GM08714 (cell line): ENCODE results near the gene NUDT16L1.
A peak's percentile ranks its signal among the peaks of the same experiment; 100 is the strongest.
"Not testable (repeated sequence)": the region's sequence is repeated elsewhere in the genome, so short reads cannot be mapped to it uniquely, and the experiment has no call there.

ENCODE experiments used
- H3K4me3 ChIP-seq: fragments of 200-500 bp; sonication (Bioruptor generic); 2 replicates; pipeline ENCODE4 v1.5.1; 2014; ENCODE audit warnings: mild to moderate bottlenecking, low read length, inconsistent platforms
- ZNF274 ChIP-seq: IDR thresholded peaks from 2 replicates; pipeline ENCODE4 v1.6.1; 2012; ENCODE audit warnings: mild to moderate bottlenecking, low read depth, low read length

The NUDT16L1 gene

DNA sequence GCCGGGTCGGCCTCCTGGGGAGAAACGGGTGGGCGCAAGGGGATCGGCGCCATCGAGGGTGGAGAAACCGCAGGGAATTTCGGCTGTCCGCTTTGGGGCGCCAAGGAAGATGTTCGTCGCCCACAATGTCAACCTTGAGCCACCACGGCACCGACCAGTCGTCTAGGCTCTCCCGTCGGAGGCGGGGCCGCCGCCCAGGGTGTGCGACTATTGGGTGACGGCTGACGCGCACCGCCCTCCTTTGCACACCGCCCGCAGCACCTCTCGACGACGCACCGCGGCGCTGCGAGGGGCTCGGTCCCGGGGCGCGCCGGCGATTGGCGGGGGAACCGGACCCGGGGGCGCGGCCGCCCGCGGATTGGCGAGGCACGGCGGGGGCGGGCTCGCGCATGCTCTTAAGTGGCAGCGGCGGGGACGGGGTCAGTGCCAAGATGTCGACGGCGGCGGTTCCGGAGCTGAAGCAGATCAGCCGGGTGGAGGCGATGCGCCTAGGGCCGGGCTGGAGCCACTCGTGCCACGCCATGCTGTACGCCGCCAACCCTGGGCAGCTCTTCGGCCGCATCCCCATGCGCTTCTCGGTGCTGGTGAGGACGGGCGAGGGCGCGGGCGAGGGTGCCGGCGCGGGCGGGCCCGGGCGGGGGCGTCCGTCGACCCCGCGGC lies at the start of gene NUDT16L1:
NUDT16L1 (plus strand) TSS at position 267 of the 660 bp plus-strand sequence; CDS start at position 432, 165 bp downstream.
- H3K4me3 ChIP-seq, result peak within 1 kb of the TSS; percentile 91
- no peak for TF ChIP-seq ZNF274

DNA sequence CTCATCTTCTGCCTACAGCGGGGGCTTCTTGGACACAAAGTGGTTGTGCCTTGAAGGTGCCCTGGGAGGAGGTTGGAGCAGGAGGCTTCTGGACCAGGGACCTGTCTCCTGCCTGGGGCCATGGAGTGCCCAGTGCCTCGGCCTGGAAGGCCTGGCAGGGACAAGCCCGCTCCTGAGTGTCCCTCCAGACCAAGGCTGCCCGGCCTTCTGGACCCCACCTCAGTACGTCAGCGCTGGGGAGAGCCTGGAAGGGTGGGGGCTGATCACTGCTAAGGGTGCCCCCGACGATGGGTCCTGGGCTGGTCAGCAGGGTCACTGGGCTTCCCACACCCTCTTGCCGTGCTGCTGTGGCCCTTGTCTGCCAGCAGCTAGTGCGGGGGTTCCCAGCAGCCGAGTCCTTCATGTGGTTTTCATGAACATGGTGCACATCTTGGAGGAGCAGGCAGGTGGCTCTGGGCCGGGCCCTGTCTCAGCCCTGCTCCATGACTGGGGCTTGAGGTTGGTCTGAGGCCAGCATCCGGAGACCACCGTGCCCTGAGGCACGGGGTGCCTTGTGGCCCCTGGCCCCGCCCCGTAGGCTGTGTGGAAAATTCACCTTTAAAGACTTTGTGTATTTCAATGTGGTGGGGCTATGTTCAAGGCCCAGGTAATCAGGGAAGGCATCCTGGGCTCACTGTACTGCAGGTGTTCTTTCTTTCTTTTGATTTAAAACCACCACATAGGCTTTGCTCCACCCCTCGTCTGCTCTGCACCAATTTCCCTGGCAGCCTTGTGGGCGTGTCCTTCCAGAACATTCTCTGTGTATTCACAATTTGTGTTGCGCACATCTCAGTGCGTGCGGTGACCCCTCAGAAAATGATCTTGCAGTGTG lies 46.4 kb upstream of the NUDT16L1 start:
- no peak for TF ChIP-seq ZNF274
- no peak overlapping the region for H3K4me3 ChIP-seq

DNA sequence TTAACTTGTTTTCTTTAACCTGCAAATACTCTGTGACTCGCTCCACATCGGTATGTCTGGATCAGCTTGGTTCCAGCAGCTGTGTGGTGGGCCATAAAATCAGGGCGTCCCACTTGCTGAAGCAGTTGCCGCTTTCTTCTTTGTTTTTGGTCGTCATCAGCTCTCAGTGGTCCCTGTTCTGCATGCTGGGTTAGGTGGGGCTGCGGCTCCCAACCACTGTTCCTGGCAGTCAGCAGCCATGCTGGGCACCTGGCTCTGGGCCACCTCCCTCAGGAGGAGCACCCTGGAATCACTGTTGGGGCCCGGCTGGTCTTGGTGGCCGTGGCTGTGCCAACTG lies 45.8 kb upstream of the NUDT16L1 start:
- H3K4me3 ChIP-seq, result no peak overlapping the region
- TF ChIP-seq ZNF274, result no peak

DNA sequence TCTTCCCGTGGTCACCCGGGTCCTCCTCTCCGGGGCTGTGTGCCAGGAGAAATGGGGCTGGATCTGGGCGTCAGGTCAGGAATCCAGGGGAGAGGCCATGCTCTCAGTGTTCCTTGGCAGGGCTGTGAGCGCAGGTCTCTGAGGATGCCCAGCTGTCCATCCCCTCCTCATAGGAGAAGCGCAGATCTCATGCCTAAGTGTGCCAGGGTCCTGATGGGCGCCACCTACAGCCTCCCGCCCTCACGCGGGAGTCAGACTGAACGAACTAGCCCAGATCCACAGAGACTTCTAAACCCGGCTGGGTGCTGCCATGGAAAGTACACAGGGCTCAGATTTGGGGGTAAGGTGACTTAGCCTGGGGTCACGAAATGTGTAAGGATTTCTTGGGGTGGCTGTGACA lies 44.4 kb upstream of the NUDT16L1 start:
- TF ChIP-seq ZNF274, result no peak
- H3K4me3 ChIP-seq, result no peak overlapping the region

DNA sequence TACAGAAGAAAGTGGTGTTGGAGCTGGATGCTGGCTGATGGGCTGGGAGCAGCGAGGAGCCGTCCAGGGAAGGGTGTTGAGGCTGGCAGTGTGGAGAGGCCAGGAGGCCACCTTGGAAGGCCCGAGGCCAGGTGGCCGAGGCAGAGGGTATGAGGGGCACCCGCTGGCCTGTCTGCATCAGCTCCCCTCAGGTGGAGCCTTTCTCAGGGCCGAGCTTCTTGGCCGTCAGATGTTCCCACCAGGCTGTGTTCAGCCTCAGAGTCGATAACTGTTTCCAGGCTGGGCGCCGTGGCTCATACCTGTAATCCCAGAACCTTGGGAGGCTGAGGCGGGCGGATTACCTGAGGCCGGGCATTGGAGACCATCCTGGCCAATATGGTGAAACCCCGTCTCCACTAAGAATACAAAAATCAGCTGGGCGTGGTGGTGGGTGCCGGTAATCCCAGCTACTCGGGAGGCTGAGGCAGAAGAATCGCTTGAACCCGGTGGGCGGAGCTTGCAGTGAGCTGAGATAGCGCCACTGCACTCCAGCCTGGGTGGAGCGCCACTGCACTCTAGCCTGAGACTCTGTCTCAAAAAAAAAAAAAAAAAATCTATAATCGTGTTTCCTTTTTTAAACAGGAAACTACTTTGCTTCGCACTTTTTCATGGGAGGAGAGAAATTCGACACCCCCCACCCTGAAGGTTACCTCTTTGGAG lies 43.5 kb upstream of the NUDT16L1 start:
- no peak for TF ChIP-seq ZNF274
- no peak overlapping the region for H3K4me3 ChIP-seq

DNA sequence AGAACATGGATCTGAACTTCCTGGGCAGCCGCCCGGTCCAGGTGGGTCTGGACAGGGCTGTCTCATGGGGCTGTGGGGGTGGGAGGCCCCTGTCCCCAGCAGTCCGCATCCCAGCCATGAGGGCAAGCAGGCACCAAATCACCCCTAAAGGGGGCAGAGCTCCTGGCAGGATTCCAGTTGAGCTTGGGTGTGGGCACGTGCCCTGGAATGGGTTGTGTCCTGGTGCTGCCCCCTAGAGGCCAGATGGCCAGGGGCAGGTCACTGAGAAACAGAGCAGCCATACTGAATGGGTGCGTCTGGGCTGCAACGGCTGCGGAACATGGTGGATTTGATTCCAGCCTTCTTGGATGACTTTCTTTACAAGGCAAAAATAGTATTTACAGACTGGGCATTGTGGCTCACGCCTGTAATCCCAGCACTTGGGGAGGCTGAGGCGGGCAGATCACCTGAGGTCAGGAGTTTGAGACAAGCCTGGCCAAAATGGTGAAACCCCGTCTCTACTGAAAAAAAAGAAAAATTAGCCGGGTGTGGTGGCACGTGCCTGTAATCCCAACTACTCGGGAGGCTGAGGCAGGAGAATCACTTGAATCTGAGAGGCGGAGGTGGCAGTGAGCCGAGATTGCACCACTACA lies 42.8 kb upstream of the NUDT16L1 start:
- not testable (repeated sequence) for H3K4me3 ChIP-seq

DNA sequence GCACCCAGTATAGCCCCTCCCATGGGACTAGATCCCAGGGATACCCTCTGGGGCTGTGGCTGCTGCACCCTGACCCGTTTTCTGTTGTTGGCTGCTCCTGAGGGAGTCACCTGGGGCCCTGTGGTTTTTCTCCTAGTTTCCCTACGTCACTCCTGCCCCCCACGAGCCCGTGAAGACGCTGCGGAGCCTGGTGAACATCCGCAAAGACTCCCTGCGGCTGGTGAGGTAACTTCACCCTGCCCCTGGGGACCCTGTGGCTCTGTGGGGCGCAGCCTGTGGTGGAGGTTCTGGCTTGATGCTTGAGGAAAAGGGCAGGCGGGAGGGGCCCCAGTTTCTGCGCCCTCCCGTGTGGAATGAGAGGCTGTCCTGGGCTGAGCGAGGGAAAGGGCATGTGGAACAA lies 41.5 kb upstream of the NUDT16L1 start:
- no peak overlapping the region for H3K4me3 ChIP-seq
- no peak for TF ChIP-seq ZNF274

DNA sequence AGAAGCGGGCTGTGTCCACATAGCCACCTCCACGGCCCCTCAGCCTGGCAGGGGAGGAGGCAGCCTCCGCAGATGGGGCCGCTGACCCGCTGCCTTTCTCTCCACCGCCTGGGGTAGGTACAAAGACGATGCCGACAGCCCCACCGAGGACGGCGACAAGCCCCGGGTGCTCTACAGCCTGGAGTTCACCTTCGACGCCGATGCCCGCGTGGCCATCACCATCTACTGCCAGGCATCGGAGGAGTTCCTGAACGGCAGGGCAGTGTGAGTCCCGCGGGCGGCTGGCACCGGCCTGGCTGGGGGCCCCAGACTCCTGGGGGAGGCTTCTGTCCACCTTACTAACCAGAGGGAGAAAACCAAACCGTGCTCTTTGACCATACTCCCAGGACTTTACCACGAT lies 40.8 kb upstream of the NUDT16L1 start:
- no peak for TF ChIP-seq ZNF274
- H3K4me3 ChIP-seq, result no peak overlapping the region

DNA sequence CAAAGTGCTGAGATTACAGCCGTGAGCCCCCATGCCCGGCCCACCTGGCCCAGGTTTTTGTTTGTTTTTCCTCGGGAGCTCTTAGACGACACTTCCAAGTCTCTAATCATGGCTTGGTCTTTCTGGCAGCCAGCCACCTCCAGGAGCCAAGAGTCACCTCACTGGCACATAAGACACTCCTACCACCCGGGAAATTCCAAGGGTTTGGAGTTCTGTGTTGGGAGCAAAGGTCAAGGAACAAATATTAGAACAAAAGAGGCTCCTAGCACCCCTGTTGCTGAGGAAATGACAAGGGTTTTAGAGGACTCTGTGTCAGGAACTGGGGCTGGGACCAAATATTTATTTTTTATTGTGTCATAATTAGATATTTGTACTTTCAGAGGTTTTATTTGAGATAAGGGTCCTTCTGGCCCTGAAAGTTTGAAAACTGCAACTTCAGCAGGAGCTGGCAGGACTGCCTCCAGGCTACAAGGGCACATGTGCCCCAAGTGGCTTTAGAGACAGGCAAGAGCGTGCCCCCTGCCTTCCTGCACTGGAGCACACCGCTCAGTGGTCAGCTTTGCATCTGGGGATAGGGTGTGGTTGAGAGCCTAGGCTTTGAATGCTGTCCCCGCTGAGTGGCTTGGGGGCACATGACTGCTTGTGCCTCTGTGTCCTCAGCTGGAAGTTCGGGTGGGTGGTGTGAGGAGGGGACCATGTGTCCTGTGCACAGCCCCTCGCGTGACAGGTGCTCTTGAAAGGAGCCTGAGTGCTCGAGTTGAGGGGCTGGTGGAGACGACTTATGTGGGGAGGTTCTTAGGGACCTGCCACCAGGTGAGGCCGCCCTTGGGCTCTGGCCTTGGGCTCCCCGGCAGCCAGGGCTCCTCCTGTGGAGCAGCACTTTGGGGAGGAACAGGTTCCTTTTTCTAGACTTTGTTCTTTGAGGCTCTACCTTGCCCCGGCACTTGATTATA lies 39.1 kb upstream of the NUDT16L1 start:
- H3K4me3 ChIP-seq, result no peak overlapping the region
- no peak for TF ChIP-seq ZNF274

DNA sequence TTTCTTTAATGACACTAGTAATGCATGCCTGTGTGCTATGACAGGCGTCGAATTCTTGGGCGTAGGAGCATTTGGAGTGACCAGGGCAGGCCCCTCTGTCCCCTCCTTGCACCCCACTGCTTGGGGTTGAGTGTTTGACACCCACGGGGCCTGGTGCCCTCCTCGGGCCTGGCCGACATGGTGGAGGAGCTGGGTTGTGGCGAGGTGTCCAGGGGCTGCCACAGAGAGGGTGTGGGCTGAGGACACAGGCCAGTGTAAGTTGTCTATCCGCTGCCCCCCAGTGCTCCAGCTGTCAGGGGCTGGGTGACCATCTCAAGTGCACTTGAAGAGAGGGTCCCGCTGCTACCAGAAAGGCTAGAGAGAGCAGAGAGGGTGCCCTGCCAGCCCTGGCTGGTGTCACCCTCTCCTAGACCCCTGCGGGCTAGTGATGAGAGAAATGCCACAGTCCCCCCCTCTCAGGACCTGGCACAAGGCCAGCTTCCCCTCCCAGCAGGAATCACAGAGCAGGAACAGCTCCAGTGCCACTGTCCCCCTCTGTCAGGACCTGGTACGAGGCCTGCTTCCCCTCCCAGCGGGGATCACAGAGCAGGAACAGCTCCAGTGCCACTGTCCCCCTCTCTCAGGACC lies 38.3 kb upstream of the NUDT16L1 start:
- no peak overlapping the region for H3K4me3 ChIP-seq
- no peak for TF ChIP-seq ZNF274

DNA sequence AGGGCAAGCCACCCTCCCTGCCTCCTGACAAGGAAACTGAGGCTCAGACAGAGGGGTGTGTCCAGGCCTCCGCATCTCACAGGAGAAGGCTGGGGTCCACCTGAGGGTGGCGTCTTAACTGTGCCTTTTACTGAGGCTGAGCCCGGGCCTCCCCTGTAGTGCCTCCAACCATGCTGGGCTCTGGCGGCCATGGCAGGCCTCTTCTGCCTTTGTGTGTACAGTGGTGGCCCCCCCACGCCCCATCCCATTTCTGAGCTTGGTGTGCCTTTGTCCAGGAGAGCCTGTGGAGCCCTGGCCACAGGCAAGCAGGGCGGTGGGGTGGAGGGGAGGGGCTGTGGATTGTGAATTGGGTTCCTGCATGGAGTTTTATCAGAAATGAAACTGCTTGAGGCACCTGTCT lies 37.6 kb upstream of the NUDT16L1 start:
- TF ChIP-seq ZNF274, result no peak

DNA sequence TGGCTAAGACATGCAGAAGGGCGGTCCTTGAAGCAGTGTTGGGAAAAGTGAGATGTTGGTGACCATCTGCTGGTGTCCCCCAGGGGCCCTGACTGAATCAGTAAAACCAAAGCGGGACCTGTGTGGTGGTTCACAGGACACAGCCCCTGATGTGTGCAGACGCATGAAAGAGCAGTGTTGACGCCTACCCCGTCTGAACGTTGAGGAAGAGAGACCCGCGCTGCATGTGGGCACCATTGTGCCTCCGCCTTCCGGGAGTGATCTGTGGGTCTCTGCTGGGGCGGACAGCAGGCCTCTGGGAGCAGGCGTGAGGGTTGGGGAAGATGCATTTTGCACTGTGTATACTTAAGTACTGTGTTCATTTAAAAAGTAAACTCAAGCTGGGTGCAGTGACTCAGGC lies 37.1 kb upstream of the NUDT16L1 start:
- no peak for TF ChIP-seq ZNF274

More for the DNA sequence above, 37.6 kb upstream of the NUDT16L1 start:
- no peak overlapping the region for H3K4me3 ChIP-seq

More for the DNA sequence above, 37.1 kb upstream of the NUDT16L1 start:
- no peak overlapping the region for H3K4me3 ChIP-seq
